HG03460 (cell line): ENCODE results near the gene FLRT1.

Source experiments
- ATAC-seq: cut with Tn5 transposase; IDR thresholded peaks from one replicate; pipeline ENCODE4 v1.9.1; 2021; ENCODE audit not compliant: unreplicated experiment

FLRT1 gene, protein sequence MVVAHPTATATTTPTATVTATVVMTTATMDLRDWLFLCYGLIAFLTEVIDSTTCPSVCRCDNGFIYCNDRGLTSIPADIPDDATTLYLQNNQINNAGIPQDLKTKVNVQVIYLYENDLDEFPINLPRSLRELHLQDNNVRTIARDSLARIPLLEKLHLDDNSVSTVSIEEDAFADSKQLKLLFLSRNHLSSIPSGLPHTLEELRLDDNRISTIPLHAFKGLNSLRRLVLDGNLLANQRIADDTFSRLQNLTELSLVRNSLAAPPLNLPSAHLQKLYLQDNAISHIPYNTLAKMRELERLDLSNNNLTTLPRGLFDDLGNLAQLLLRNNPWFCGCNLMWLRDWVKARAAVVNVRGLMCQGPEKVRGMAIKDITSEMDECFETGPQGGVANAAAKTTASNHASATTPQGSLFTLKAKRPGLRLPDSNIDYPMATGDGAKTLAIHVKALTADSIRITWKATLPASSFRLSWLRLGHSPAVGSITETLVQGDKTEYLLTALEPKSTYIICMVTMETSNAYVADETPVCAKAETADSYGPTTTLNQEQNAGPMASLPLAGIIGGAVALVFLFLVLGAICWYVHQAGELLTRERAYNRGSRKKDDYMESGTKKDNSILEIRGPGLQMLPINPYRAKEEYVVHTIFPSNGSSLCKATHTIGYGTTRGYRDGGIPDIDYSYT

DNA sequence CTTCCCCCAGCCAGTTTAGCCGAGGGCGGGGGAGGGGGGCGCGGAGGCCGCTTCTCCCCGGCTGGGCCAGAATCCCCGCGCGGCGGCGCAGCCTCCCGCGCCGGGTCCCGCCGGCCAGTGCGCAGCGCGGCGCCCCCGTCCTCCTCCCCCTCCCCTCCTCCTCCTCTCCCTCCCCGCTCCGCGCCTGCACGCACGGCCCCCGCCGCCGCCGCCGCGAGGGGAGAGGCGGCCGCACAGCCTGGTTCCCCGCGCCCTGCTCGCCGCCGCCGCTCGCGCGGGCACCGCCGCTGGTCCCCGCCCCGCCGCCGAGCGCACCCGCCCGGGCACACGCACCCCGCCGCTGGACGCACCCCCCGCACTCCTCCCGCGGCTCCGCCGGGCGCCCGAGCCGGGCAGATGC, at the start of gene FLRT1:
Gene FLRT1 (plus strand): TSS at position 356 of the 400 bp plus-strand sequence. CDS start 80,337 bp downstream, outside the sequence.
- no peak for ATAC-seq

- ATAC-seq = peak; percentile 90
Observed at GRCh38 chr11:63986156-63986931, 49.4 kb upstream of the FLRT1 start, which contains the start of gene OTUB1. Gene OTUB1 (plus strand): TSS chr11:63986438. CDS start chr11:63986457, 19 bp downstream.

DNA sequence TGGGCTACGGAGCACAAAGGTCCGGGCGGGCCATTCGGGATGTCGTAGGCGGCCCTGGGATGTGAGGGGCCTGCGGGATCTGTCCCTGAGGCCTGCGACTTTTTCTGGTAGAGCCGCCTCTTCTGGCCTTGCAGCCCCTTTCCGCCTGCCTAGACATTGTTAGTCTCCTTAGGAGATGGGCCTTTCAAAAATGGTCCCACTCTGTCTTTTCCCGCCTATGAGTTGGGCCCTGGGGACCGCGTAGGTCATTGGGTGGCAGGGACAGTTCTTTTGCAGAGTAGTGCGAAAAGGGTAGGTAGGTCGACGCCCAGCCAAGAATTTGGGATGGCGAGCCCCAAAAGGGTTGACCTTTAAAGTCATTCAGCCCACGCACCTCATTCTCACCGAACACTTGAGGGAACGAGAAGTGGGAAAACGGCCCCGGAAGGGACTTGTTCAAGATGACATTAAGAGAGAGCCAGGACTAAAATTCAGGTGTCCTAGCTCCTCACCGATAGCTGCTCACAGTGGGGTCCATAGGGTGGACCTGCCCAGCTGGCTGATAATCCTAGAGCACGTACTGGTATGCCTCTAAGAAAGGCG, 48.7 kb upstream of the FLRT1 start:
- no peak for ATAC-seq

- ATAC-seq = no peak
Observed at GRCh38 chr11:63991558-63991957, 44.2 kb upstream of the FLRT1 start.

DNA sequence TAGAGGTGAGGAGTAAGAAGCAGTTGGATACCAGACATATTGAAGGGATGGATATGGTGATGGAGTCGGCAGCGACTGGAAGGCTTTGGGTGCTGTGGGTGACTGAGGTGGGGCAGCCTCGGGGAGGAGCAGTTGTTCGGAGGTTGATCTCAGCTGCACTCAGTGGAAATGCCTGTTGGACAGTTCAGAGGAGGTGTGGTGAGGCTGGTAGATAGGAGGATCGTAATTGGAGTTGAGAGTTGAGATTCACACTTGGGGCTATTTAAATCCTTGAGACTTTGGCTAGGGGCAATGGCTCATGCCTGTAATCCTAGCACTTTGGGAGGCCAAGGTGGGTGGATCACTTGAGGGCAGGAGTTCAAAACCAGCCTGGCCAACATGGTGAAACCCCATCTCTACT, 42.6 kb upstream of the FLRT1 start:
- ATAC-seq = no peak

- ATAC-seq = no peak
Observed at GRCh38 chr11:63993993-63994392, 41.7 kb upstream of the FLRT1 start.

DNA sequence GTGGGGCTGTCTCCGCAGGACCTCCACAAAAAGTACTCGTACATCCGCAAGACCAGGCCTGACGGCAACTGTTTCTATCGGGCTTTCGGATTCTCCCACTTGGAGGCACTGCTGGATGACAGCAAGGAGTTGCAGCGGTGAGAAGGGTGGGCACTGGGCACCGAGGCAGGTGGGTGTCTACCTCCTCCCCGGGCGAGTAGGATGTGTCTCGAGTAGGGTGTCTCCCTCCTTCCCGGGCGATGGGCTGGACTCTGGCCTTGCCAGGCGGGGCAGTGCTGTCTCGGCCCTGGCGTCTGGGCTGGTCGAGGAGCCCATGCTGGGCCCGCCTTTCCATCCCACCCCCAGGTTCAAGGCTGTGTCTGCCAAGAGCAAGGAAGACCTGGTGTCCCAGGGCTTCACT, 39.2 kb upstream of the FLRT1 start:
- ATAC-seq = no peak

DNA sequence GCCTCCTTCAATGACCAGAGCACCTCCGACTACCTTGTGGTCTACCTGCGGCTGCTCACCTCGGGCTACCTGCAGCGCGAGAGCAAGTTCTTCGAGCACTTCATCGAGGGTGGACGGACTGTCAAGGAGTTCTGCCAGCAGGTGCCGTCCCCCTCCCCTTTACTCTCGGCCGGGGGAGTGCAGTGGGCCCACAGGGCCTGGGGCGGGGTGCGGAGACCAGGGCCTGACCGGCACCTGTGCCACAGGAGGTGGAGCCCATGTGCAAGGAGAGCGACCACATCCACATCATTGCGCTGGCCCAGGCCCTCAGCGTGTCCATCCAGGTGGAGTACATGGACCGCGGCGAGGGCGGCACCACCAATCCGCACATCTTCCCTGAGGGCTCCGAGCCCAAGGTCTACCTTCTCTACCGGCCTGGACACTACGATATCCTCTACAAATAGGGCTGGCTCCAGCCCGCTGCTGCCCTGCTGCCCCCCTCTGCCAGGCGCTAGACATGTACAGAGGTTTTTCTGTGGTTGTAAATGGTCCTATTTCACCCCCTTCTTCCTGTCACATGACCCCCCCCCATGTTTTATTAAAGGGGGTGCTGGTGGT, 38.5 kb upstream of the FLRT1 start:
- no peak for ATAC-seq

DNA sequence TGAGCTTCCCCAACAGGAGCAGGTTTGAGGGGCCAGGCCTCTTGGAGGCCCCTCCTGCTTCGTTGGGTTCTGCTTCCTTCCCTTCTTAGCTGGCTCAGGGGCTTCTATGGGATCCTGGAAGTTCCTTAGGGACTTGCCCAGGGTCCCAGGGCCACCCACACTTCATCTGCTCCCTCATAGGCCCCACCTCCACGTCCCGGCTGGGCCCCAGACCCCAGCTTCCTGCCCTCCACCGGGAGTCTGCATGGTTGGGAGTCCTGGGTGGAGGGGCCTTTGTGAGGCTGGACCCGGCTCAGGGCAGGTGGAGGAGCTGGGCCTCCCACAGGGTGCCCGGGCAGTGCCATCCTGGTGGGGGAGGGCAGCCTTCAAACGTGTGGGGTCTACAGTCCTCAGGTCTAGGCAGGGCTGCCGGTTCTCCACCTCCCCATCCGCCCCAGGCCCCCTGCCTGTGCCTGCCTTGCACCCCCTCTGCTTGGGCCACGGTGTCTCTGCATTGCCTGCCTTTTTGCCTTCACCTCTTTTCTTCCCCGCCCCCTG, 37.9 kb upstream of the FLRT1 start:
- no peak for ATAC-seq

DNA sequence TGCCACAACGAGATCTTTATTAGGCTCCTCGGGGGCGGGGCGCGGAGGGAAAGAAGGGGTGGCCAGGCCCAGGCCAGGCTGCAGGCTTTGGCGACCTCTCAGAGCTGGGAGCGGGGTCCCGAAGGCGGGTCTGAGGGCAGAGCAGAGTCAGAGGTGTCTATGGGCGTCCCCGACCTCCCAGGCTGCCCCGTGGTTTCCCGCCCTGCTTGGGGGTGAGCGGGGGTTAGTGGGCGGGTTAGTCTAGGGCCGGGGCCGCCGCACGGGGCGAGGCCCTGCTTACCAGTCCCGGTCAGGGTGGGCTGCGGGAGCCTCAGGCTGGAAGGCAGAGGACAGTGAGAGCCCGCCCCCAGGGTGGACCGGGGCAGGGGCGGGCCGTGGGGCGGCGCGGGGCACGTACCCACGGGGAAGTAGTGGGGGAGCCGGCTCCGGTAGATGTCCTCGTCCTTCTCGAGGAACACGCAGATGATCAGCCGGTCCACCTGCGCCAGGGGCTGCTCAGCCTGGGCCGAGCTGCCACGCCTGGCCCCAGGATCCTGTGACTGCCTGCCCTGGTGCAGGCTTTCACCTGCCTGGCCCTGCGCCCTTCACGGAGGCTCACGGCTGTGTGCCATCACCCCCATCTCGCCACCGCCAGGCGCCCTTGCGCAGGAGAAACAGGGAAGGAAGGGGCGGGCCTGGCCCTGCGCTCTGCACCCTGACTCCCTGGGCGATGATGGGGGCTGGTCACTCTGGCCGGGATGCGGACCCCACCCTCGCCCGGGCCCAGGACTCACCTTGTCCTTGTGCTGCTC, 37.0 kb upstream of the FLRT1 start:
- ATAC-seq = no peak

DNA sequence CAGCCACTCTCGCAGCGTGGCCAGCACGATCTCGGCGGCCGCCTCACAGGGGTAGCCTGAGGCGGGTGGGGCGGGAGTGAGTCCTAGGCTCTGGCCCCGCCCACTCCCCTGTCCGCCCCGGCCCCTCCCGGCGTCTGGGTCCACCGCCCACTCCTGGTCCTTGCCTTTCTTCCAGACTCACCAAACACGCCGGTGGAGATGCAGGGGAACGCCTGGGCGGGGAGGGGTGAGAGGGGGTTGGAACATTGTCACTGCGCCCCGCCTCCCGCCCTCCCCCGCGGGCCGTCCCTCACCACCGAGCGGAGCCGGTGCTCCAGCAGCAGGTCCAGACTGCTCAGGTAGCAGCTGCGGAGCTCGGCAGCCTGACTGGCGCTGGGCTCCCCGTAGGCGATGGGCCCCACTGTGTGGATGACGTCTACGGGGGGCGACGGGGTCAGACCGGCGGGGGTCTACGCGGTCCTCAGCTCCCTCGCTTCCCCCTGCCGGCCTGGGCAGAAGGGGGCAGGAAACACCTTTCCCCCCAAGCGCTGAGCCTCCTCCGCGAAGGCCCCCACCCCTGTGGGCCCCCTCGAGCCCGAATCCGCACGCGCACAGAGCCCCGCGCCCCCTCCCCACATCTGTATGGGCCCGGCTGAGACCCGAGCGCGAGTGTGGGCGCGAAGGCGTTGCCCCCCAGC, 36.2 kb upstream of the FLRT1 start:
- no peak for ATAC-seq

GRCh38 chr11:64000026-64000739, 35.5 kb upstream of the FLRT1 start:
- ATAC-seq = peak; percentile 50

- ATAC-seq = no peak
Observed at GRCh38 chr11:64000740-64001483, 34.8 kb upstream of the FLRT1 start.

- ATAC-seq = no peak
Observed at GRCh38 chr11:64001484-64002420, 34.0 kb upstream of the FLRT1 start.

GRCh38 chr11:64003807-64004589, 31.7 kb upstream of the FLRT1 start:
- no peak for ATAC-seq

DNA sequence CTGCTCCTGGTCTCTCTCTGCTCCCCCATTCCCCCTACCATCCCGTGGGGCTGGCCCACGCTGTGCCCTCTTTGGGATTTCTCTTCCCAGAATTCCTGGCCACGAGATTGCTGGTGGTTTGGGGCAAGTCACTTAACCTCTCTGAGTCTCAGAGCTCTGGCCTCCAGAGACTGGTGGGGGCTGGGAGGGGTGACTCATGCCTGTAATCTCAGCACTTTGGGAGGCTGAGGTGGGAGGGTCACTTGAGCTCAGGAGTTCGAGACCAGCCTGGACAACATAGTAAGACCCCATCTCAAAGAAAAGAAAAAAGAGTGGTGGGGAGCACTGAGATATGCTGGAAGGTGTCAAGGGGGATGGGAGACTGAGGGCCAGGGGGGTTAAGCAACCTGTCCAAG, 31.1 kb upstream of the FLRT1 start:
- ATAC-seq = no peak
